K562 (cell line): ENCODE data around the gene GPR157. TPM values are rescaled to one million over a fixed set of nuclear protein-coding genes. Genes with fewer than 3 reads are reported as not detected.
A peak's percentile ranks its signal among the peaks of the same experiment; 100 is the strongest.

Experiments
- CEBPB ChIP-seq: fragments of 450-650 bp; IDR thresholded peaks from 2 replicates; pipeline ENCODE4 v1.6.1; 2016; ENCODE audit warnings: missing genetic modification characterization, missing compliant biosample characterization
- CEBPG ChIP-seq, 3 experiments: fragments of 200-800 bp in 1 of 3; sonication (Bioruptor generic) in 1 of 3; sonication (generic) in 1 of 3; formaldehyde crosslinking in 1 of 3; IDR thresholded peaks in 2 of 3; conservative IDR thresholded peaks in 1 of 3; 2 replicates each; pipeline versions ENCODE4 v1.6.1 to v1.8.0; 2016 to 2022; ENCODE audit warnings: missing compliant biosample characterization in 2 of 3, missing genetic modification characterization in 2 of 3, mild to moderate bottlenecking in 1 of 3, missing genetic modification reagents in 1 of 3
- CREM ChIP-seq: IDR thresholded peaks from 2 replicates; pipeline ENCODE4 v1.6.1; 2014; ENCODE audit warnings: antibody characterized with exemption, low read depth
- EGR1 ChIP-seq: fragments of 450-650 bp; conservative IDR thresholded peaks from 2 replicates; pipeline ENCODE4 v1.6.1; 2017; ENCODE audit warnings: mild to moderate bottlenecking
- JUN ChIP-seq, 2 experiments: sonication (generic) in 1 of 2; formaldehyde crosslinking in 1 of 2; IDR thresholded peaks; 2 replicates each; pipeline versions ENCODE4 v1.6.1 to v1.8.0; 2012 to 2022; ENCODE audit warnings: borderline replicate concordance in 2 of 2, mild to moderate bottlenecking in 2 of 2, improper control_type of control experiment in 1 of 2, low read depth in 1 of 2, low read length in 1 of 2, missing genetic modification reagents in 1 of 2
- MCM5 ChIP-seq: fragments of 450-650 bp; IDR thresholded peaks from 2 replicates; pipeline ENCODE4 v1.6.1; 2016; ENCODE audit warnings: low read depth
- MGA ChIP-seq: fragments of 450-650 bp; IDR thresholded peaks from 2 replicates; pipeline ENCODE4 v1.6.1; 2016; ENCODE audit warnings: mild to moderate bottlenecking, moderate library complexity
- polyA plus RNA-seq, 8 experiments: library from polyadenylated mRNA; depleted of rRNA in 4 of 8; stranded (reverse) in 5 of 8; unstranded in 3 of 8; fragments of >200 nt; fragmentation: Nextera tagmentation in 2 of 8; fragmentation: Illumina TruSeq in 1 of 8; extraction: Ambion mirVana in 2 of 8; extraction: Trizol in 1 of 8; gene quantifications; 2 replicates each; pipeline versions ENCODE4 v1.2.1 to v1.2.3, GENCODE V29; 2011 to 2014; ENCODE audit warnings: inconsistent platforms in 1 of 8, missing spikeins in 1 of 8
- total RNA-seq, 7 experiments: library from RNA; depleted of rRNA in 6 of 7; stranded (reverse); fragments of >200 nt in 6 of 7; fragmentation: Illumina TruSeq in 2 of 7; extraction: Trizol in 2 of 7; gene quantifications; 2 replicates each; pipeline versions ENCODE4 v1.2.1 to v1.2.3, GENCODE V29; 2011 to 2021; ENCODE audit warnings: low replicate concordance in 1 of 7
- TF ChIP-seq, protein P1 (sequence below), 3 experiments: IDR thresholded peaks in 2 of 3; conservative IDR thresholded peaks in 1 of 3; 2 replicates each; pipeline ENCODE4 v1.5.1; 2011 to 2012; ENCODE audit warnings: low read length in 3 of 3, mild to moderate bottlenecking in 3 of 3, control low read depth in 2 of 3, improper control_type of control experiment in 1 of 3, inconsistent platforms in 1 of 3, low read depth in 1 of 3, mixed read lengths in 1 of 3, moderate library complexity in 1 of 3; ENCODE audit not compliant: insufficient read depth in 2 of 3

GPR157 gene
- total and polyA plus RNA-seq, 9 of the 15 experiments (the other 6 are each of a cell fraction or from before 2014, with no cell fraction given) = 0.01 to 0.18 (median 0.04) TPM; not detected in 4

DNA sequence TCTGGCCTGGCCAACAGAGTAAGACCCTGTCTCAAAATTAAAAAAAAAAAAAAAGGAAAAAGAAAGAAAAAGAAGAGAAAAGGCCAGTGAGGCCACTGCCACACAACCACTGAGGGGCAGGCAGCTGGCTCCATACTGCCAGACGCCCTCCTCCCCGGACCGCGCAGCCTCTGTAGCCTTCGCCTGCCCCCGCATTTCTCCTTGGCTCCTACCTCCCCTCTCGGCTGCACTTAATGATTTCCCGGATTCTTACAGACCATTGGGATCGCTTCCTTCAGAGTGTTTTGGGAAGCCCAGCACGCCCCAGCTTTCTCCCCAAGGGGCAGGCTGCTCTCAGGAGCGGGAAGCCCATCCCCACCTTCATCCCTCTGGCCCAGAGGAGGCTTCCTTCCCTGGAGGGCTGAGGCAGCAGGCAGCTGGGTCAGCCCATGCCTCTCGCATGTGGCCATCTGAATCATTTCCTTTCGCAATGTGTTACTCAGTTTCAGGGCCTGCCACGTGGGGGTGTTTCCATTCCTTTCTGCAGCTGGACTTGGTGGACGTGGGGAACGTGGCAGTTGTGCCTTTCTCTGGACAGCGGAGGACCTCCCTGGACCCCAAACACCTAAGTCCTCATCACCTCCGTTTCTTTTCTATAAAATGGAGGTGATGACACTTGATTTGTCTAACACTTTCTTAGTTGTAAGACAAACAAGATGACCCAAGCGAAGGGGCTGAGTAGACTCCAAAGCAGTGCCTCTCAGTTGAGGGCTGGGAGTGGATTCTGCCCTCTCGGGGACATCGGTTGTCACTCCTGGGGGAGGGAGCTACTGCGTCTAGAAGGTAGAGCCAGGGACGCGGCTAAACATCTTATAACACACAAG is 61.7 kb downstream of the GPR157 start (continued):
- TF ChIP-seq, protein P1, sequence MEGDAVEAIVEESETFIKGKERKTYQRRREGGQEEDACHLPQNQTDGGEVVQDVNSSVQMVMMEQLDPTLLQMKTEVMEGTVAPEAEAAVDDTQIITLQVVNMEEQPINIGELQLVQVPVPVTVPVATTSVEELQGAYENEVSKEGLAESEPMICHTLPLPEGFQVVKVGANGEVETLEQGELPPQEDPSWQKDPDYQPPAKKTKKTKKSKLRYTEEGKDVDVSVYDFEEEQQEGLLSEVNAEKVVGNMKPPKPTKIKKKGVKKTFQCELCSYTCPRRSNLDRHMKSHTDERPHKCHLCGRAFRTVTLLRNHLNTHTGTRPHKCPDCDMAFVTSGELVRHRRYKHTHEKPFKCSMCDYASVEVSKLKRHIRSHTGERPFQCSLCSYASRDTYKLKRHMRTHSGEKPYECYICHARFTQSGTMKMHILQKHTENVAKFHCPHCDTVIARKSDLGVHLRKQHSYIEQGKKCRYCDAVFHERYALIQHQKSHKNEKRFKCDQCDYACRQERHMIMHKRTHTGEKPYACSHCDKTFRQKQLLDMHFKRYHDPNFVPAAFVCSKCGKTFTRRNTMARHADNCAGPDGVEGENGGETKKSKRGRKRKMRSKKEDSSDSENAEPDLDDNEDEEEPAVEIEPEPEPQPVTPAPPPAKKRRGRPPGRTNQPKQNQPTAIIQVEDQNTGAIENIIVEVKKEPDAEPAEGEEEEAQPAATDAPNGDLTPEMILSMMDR (IDR thresholded peaks at IDR 0.05 in 2 of 3, conservative IDR thresholded peaks at IDR 0.05 in 1 of 3; ENCODE audit: insufficient read depth in 2 of 3, low read depth in 1 of 3, low read length in 3 of 3) = peak in 2 of 3 experiments; percentile 14 to 17; a peak in 1 of 6 replicates
- TF ChIP-seq MGA (peak; percentile 93), JUN (IDR thresholded peaks at IDR 0.05; ENCODE audit: borderline replicate concordance, low read depth, low read length) (peak; percentile 39; the same call in 1 of the 2 replicates), JUN (CRISPR knock-in tag; IDR thresholded peaks at IDR 0.05; ENCODE audit: borderline replicate concordance) (no peak), CEBPB (tag) (peak; percentile 76), CREM (peak; percentile 32; the same call in 1 of the 2 replicates), CEBPG (CRISPR knock-in tag; IDR thresholded peaks at IDR 0.05) (no peak), CEBPG (tag; conservative IDR thresholded peaks at IDR 0.05 in 1 of 2, IDR thresholded peaks at IDR 0.05 in 1 of 2) (peak in 1 of 2 experiments; percentile 77; a peak in 2 of 4 replicates), EGR1 (peak; percentile 79), MCM5 (no peak)
